Caki2 (cell line): Measurements from ENCODE around the gene SLC44A4. TPM values are rescaled to one million over a fixed set of nuclear protein-coding genes. Genes with fewer than 3 reads are reported as not detected.
"Not testable (repeated sequence)": the region's sequence is repeated elsewhere in the genome, so short reads cannot be mapped to it uniquely, and the experiment has no call there.

Source experiments
- DNase-seq: peaks from one replicate; pipeline ENCODE4 v3.0.0-alpha.2; 2015; ENCODE audit warnings: low read depth
- in situ Hi-C: cut with HindIII; loops from 2 replicates; pipeline ENCODE4 v1.10.0; 2016; ENCODE audit warnings: low sequenced_read_pairs, low pct_unique_long_range_greater_than_20kb, mixed read lengths
- total RNA-seq: library from RNA; depleted of rRNA; stranded (reverse); fragments of >200 nt; shearing (Covaris generic); gene quantifications from 2 replicates; pipeline ENCODE4 v1.2.3, GENCODE V29; 2014; ENCODE audit warnings: low replicate concordance

SLC44A4 gene
- total RNA-seq, 1 experiment from 2014 or later = 0.54 TPM

DNA sequence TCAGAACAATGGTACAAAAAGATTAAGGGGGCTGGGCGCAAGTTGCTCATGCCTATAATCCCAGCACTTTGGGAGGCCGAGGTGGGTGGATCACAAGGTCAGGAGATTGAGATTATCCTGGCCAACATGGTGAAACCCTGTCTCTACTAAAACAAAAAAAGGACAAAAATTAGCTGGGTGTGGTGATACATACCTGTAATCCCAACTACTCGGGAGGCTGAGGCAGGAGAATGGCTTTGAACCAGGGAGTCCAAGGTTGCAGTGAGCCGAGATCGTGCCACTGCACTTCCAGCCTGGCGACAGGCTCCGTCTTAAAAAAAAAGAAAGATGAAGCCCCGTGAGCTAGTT is 39.0 kb downstream of the SLC44A4 start:
- in situ Hi-C loops, DNase-seq: not testable (repeated sequence)

DNA sequence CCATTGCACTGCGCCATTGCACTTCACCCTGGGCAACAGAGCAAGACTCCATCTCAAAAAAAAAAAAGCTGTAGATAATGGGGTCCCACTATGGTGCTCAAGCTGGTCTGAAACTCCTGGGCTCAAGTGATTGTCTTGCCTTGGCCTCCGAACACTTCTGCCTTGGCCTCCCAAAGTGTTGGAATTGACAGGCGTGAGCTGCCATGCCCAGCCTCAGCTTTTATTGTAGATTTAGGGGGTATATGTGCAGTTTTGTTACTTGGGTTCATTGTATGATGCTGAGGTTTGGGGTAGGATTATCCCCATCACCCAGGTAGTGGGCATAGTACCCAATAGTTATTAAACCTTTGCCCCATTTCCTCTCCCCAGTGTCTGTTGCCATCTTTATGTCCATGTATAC is 39.8 kb downstream of the SLC44A4 start:
- in situ Hi-C loops = no loop called here
- DNase-seq = no peak

DNA sequence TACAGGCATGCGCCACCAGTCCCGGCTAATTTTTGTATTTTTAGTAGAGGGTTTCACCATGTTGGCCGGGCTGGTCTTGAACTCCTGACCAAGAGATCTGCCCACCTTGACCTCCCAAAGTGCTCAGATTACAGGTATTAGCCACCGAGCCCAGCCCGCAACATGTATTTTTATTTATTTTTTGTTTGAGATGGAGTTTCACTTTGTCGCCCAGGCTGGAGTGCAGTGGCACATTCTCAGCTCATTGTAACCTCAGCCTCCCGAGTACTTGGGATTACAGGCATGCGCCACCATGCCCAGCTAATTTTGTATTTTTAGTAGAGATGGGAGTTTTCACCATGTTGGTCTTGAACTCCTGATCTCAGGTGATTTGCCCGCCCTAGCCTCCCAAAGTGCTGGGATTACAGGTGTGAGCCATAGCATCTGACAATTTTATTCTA is 40.7 kb downstream of the SLC44A4 start:
- in situ Hi-C loops = not testable (repeated sequence)

GRCh38 chr6:31837369-31838113 is 41.3 kb downstream of the SLC44A4 start:
- DNase-seq = no peak
- in situ Hi-C loops = no loop called here

More for the DNA sequence above, 40.7 kb downstream of the SLC44A4 start:
- DNase-seq = not testable (repeated sequence)

DNA sequence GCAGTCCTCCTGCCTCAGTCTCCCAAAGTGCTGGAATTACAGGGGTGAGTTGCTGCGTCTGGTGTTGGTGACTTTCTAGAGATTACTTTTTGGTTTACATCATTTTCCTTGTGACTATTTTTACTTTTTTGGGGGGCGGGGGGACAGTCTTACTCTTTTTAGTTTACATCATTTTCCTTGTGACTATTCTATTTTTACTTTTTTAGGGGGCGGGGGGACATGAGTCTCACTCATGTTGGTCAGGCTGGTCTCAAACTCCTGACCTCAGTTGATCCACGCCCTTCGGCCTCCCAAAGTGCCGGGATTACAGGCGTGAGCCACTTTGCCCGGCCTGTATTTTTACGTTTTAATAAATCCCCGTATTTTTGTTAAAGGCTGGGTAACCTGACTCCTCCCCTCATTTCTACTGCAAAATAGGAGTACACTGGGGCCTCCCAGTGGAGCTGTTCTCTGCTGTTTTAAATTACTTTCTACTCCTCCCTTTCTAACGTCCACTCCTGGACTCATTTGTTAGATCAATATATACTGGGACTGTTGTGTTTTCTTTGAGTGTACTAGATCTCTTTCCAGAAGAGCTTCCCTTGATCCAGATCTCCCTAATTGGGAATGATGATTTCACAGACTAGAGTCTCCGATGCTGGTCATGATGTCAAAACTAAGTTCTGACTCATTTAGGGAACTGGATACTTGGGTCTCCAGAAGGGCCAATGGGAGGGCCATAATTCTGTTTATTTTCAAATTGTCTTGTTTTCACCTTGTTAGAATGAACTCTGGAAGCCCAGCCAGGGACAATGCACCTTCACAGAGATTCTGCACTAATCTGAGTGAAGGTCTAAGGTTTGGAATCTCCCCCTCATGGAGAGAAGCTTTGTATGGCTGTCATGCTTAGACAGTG is 42.1 kb downstream of the SLC44A4 start:
- DNase-seq = peak; percentile 58
- in situ Hi-C loops = no loop called here

DNA sequence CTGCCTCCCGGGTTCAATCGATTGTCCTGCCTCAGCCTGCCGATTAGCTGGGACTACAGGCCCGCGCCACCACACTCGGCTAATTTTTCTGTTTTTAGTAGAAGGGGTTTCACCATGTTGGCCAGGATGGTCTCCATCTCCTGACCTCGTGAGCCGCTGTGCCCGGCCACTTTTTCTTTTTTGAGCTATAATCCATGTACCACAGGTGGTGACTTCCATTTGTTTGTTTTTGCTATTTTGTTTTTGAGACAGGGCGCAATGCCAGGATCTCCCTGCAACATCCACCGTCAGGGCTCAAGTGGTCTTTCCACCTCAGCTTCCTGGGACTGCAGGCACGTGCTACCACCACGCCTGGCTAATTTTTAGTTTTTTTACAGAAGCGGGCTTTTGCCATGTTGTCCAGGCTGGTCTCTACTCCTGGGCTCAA is 42.7 kb downstream of the SLC44A4 start:
- in situ Hi-C loops = no loop called here
- no peak for DNase-seq

GRCh38 chr6:31834367-31835250 is 44.2 kb downstream of the SLC44A4 start:
- DNase-seq = peak; percentile 88
- in situ Hi-C loops = no loop called here

DNA sequence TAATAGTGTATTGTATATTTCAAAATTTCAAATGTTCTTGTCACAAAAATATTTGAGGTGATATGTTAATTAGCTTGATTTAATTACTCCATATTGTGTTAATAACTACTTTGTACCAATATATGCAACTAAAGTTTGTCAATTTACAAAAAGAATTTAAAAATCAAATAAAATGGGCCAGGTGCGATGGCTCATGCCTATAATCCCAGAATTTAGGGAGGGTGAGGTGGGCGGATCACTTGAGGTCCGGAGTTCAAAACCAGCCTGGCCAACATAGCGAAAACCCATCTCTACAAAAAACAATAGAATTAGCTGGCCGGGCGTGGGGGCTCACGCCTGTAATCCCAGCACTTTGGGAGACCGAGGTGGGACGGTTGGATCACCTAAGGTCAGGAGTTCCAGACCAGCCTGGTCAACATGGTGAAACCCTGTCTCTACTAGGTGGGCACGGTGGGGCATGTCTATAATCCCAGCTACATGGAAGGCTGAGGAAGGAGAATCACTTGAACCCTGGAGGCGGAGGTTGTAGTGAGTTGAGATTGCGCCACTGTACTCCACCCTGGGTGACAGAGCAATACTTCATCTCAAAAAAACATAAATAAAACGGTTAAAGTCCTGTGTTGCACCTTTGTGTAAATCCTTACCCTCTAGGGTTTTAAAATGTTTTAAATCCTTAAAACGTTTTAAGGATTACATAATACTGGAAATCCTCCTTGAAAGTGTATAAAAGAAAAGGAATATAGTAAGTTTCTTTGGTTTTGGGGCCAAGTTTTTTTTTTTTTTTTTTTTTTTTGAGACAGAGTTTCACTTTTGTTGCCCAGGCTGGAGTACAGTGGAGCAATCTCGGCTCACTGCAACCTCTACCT is 47.2 kb downstream of the SLC44A4 start:
- in situ Hi-C loops = no loop called here
- no peak for DNase-seq

- no peak for DNase-seq
- in situ Hi-C loops = no loop called here
Observed at GRCh38 chr6:31830886-31831335, 47.9 kb downstream of the SLC44A4 start.

- DNase-seq = peak; percentile 76
Observed at GRCh38 chr6:31829633-31830283, 49.0 kb downstream of the SLC44A4 start.

GRCh38 chr6:31827286-31828079 is 51.3 kb downstream of the SLC44A4 start, which contains the start of gene HSPA1B:
Gene HSPA1B (plus strand): TSS chr6:31827738. CDS start chr6:31827951, 213 bp downstream.
- peak; percentile 100 for DNase-seq
- in situ Hi-C loops = no loop called here

More at GRCh38 chr6:31829633-31830283, 49.0 kb downstream of the SLC44A4 start:
- in situ Hi-C loops = no loop called here

DNA sequence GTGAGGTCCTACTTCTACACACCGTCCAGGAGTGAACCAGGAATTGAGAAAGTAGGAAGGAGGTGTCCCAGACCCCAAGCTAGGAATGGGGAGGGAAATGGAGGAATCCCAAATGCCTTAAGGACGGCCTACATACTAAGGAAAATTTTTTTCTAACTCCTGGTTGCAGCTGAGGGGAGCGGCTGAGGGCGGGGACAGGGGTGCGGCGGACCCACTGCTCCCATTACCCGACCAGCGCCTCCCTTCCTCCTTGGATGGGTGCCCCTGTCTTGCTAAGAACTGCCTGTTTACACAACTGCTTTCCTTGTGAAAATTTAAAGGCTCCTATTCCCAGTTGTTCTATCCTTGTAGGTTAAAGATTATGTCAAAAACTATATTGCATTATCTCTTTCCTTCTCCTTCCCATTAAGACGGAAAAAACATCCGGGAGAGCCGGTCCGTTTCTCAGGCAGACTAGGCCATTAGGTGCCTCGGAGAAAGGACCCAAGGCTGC is 52.0 kb downstream of the SLC44A4 start:
- in situ Hi-C loops = no loop called here
- no peak for DNase-seq

DNA sequence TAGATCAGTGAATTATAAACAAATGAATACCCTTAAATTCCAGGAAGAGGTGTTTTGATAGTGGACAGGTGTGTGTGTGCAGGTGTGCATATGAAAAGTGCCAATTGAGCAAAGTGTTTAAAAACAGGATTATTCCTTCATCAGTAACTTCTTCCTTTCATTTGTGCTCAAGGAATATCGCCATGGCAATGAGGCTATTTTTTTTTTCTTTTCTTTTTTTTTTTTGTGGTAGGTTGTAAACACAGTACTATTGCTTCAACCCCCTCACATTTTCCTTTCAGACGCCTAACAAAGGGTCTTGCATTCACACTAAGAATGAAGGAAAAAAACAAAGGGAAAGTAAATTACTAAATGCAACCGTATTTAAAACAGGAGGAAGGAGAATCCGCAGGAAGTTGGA is 53.2 kb downstream of the SLC44A4 start:
- in situ Hi-C loops = no loop called here
- DNase-seq = no peak

GRCh38 chr6:31823592-31824196 is 55.1 kb downstream of the SLC44A4 start:
- DNase-seq, in situ Hi-C loops: not testable (repeated sequence)

- peak; percentile 98 for DNase-seq
- in situ Hi-C loops = no loop called here
Observed at GRCh38 chr6:31822036-31822821, 56.6 kb downstream of the SLC44A4 start.
